GM21526 (cell line): ENCODE data around the gene SPOCK1.

ENCODE experiments used
- ATAC-seq: cut with Tn5 transposase; IDR thresholded peaks from one replicate; pipeline ENCODE4 v1.9.1; 2021; ENCODE audit warnings: moderate library complexity; ENCODE audit not compliant: unreplicated experiment, low FRiP score

SPOCK1 gene

GRCh38 chr5:137054335-137054734, 444.8 kb downstream of the SPOCK1 start:
- no peak for ATAC-seq

GRCh38 chr5:137051161-137051560, 448.0 kb downstream of the SPOCK1 start:
- ATAC-seq, result no peak

- no peak for ATAC-seq
Observed at GRCh38 chr5:137040641-137041340, 458.3 kb downstream of the SPOCK1 start.

GRCh38 chr5:137040024-137040423, 459.1 kb downstream of the SPOCK1 start:
- no peak for ATAC-seq

DNA sequence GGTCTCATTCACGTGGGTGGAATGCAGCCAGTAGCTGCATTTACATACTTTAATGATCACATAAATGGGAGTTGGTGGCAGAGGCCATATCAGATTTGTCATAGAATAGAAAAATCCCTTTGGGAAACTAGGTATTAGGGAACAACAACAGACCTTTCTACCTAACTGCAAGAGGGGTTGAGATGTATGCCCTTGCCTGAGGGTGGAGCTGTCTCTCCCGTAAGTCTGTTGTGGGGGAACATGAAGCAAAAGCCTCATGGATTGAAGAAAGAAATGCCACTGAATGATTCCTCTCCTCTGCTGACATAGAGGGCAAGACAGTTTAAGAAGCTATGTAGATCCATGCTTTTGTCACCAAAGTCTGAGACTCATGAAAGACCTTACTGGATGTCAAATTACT, 461.3 kb downstream of the SPOCK1 start:
- ATAC-seq, result no peak

- no peak for ATAC-seq
Observed at GRCh38 chr5:137036640-137037039, 462.5 kb downstream of the SPOCK1 start.

DNA sequence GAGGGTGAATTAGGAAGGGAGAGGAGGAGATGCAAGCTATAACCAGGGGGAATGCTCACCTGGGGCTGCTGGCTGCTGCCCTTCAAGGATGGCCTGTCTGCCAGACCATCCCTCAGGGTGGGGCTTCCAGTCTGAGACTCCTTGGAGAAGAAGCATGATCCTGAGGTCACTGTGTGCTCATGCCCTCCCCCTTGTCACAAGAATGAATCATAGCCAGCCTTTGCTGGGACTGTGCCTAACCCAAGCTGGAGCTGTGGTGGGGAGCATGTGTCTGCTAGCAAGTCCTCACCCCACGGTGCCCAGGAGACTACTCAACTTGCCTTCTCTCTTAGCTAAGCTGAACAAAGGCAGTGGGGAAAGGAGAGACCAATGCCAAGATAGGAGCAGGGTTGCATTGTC, 463.6 kb downstream of the SPOCK1 start:
- no peak for ATAC-seq

DNA sequence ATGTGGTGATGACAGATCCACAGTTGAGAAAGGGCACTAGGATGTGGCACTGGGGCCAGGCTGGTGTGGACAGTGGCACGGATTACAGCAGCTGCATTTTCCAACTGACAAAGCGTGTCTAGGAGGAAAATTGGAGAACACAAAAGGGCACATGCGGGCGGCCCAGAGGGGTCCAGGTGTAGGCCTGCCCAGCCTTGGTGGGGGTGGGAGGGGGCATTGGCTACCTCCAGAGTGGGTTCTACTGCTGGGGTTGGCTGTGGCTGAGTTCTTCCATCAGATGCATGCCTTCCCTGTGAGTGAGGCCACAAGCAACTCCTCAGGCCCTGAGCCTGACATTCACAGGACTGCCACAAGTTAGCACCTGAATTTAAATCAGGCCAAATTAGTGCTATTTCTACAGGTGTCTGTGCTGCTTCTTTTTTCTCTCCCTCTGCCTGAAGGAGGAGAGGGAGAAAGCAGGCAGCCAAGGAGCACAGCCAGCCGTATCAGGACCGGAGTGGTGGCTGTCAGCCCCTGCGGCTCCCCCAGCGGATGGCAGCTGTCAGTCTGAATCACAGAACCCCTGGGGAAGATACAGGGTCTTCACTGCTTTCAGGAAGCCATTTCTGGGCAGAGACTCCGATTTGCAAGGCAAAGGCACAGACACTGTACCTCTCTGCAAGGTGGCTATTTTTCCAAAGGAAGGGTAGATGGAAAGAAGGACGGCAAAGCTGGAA, 464.2 kb downstream of the SPOCK1 start:
- no peak for ATAC-seq

- ATAC-seq, result no peak
Observed at GRCh38 chr5:137034213-137034612, 464.9 kb downstream of the SPOCK1 start.

GRCh38 chr5:137032929-137033328, 466.2 kb downstream of the SPOCK1 start:
- ATAC-seq, result no peak

DNA sequence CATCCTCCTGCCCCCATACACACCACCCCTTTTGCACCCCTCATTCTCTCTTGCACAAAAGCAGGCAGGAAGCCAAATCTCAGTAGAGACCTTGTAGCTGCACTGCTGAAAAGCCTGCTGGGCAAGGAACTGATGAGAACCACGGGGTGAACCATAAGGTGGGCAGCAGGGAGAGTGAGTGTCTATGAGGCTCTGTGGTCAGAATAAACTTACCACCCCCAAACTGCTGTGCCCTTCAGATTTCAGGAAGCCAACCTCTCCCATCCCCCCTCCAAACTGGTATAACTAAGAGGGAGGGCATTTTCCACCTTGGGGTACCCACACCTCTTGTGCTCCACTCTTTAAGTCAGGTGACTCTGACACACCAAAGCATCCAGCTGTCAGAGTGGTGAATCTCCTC, 471.4 kb downstream of the SPOCK1 start:
- ATAC-seq, result no peak

- ATAC-seq, result no peak
Observed at GRCh38 chr5:137026296-137026695, 472.8 kb downstream of the SPOCK1 start.

DNA sequence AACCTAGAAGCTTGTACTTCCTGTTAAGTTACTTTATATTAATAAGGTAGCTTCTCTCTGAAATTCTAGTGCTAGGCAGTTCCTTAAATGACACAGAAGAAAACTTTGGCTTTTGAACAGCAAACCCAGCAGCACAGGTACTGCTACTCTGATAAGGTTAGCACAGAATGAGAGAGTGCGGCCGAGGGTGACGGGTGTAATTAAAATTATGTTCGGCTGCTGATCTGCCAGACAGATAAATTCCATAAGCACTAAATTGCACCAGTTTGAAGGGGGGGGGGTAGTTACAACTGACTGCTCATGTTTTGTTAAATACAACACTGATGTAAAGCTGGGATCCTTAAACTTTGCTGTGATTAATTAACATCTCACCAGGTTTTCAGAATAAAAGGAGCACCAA, 475.1 kb downstream of the SPOCK1 start:
- no peak for ATAC-seq

- no peak for ATAC-seq
Observed at GRCh38 chr5:137023371-137023770, 475.8 kb downstream of the SPOCK1 start.

GRCh38 chr5:137022725-137023124, 476.4 kb downstream of the SPOCK1 start:
- ATAC-seq, result no peak

- no peak for ATAC-seq
Observed at GRCh38 chr5:137022043-137022442, 477.1 kb downstream of the SPOCK1 start.

- ATAC-seq, result no peak
Observed at GRCh38 chr5:137019229-137019628, 479.9 kb downstream of the SPOCK1 start.

DNA sequence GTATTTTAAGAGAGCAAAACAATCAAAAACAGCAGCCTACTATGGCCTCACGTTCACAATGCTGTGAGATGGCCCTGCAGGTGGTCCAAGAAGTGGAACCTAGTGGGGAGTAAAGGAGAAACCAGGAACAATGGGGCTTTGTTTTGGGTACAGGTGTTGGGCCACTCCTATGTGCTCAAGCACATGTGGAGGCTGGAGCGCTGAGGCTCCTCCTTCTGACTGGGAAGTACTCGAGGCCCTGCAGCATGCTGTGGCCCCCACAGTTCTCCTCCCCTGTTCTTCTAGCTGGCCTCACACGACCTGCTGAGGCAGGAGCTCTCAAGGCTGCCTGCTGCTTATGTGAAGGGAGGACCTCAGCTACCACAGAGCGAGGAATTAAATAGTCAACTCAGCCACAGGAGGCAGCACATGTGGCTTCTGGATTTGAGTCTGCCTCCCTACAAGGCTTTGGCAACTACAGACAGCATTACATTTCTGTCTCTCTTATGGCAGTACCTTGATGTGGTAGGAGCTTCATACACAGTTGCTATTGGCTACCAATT, 482.3 kb downstream of the SPOCK1 start:
- no peak for ATAC-seq

- no peak for ATAC-seq
Observed at GRCh38 chr5:137015540-137016116, 483.5 kb downstream of the SPOCK1 start.

DNA sequence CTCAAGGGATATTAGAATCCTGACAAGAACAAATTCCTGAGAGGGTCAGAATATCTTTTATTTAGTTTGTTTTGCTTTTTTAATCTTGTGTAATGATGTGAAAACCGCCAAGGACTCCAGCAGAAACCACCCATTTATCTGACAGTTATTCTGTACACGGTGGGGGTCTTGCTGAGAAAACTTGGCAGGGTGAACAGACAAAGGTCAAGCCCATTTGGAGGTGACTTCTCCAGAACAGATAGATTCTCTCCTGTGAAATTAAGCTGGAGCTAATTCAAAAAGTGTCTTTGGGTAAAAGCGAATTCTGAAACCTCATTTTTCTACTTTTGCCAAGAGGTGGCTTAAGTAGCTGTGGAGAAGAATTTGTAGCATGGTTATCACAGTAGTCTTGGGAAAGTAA, 484.4 kb downstream of the SPOCK1 start:
- no peak for ATAC-seq

DNA sequence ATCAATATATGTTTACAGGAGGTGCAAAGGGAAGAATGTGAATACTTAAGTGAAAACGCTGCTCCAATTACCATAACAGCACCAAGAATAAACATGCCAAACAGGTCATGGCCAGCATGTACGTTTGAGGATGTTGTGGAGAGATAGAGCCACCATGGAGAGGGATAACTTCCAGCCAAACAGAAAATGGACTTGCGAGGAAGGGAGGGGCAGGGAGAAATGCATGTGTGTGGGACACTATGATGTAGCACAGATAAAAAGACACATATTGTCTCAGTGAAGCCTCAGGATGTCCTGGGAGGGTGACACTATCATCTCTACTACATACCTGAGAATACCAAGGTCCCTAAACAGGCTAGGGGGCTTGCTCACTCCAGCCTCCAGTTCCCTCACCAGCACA, 488.9 kb downstream of the SPOCK1 start:
- no peak for ATAC-seq

GRCh38 chr5:137004279-137004678, 494.8 kb downstream of the SPOCK1 start:
- no peak for ATAC-seq
